Thyroid gland (tissue), 4 donors: Measurements from ENCODE around the gene RAB38. TPM values are rescaled to one million over a fixed set of nuclear protein-coding genes. Genes with fewer than 3 reads are reported as not detected.

Experiments
- DNase-seq, 2 donors: peaks; one replicate each; pipeline ENCODE4 v3.0.0-alpha.2; 2019
- H3K27ac ChIP-seq, 3 donors: fragments of 200-600 bp; sonication (generic); 1 replicate in 2 of 3; 2 replicates in 1 of 3; pipeline ENCODE4 v1.5.1; 2016 to 2019; ENCODE audit warnings: mild to moderate bottlenecking in 1 of 3, moderate library complexity in 1 of 3
- H3K27me3 ChIP-seq: fragments of 200-600 bp; sonication (generic); one replicate; pipeline ENCODE4 v1.5.1; 2019
- H3K36me3 ChIP-seq, 2 donors: fragments of 200-600 bp; sonication (generic); one replicate each; pipeline ENCODE4 v1.5.1; 2016 to 2019
- H3K4me1 ChIP-seq, 2 donors: fragments of 200-600 bp; sonication (generic); one replicate each; pipeline ENCODE4 v1.5.1; 2017 to 2019
- H3K4me3 ChIP-seq, 3 donors: fragments of 200-600 bp; sonication (generic); replicated peaks in 1 of 3; 1 replicate in 2 of 3; 2 replicates in 1 of 3; pipeline ENCODE4 v1.5.1; 2016; ENCODE audit warnings: mild to moderate bottlenecking in 1 of 3
- H3K9me3 ChIP-seq: fragments of 200-600 bp; sonication (generic); one replicate; pipeline ENCODE4 v1.5.1; 2017
- CTCF ChIP-seq, 6 experiments: fragments of 200-600 bp in 3 of 6; fragments of 450-650 bp in 3 of 6; sonication (generic) in 3 of 6; IDR thresholded peaks; one replicate each; pipeline ENCODE4 v1.5.1; 2016 to 2019; ENCODE audit warnings: antibody characterized with exemption in 6 of 6, mild to moderate bottlenecking in 2 of 6, inconsistent platforms in 1 of 6, moderate library complexity in 1 of 6
- POLR2A ChIP-seq, 2 donors: fragments of 450-650 bp; IDR thresholded peaks; one replicate each; pipeline ENCODE4 v1.6.1; 2017; ENCODE audit warnings: antibody characterized with exemption in 2 of 2, mild to moderate bottlenecking in 2 of 2, moderate library complexity in 1 of 2
- WGBS, 2 donors: methylation state at CpG; one replicate each; pipeline ENCODE4 v1.1.5; 2017; 5-methylcytosine and 5-hydroxymethylcytosine counted together
- intact Hi-C: fragments of 100-400 bp; cut with DNase I; formaldehyde crosslinking; loops from one replicate; pipeline ENCODE4 v1.15.1; 2023
- total RNA-seq, 4 donors: library from RNA; depleted of rRNA; stranded (reverse); fragments of >200 nt; gene quantifications; one replicate each; pipeline ENCODE4 v1.2.3, GENCODE V29; 2016

RAB38 gene
- total RNA-seq, 4 donors from 2014 or later = 5.6 to 12.9 (median 9.0) TPM

GRCh38 chr11:88167853-88168252 is 7.4 kb downstream of the RAB38 start:
- H3K4me1 ChIP-seq = peaks cover 0 to 6% of the 10 kb centered on the region in 2 donors
- H3K36me3 ChIP-seq = no peaks in the 10 kb centered on the region
- H3K9me3 ChIP-seq = no peaks in the 10 kb centered on the region
- intact Hi-C loops = no loop called here
- no peak for DNase-seq
- no peak for TF ChIP-seq CTCF (IDR thresholded peaks at IDR 0.05)
- no peak for TF ChIP-seq POLR2A (IDR thresholded peaks at IDR 0.05)
- H3K27ac ChIP-seq = no peak overlapping the region
- H3K4me3 ChIP-seq = no peak overlapping the region
- no peaks in the 10 kb centered on the region for H3K27me3 ChIP-seq

- H3K27me3 ChIP-seq = no peaks in the 10 kb centered on the region
- no peak overlapping the region for H3K4me3 ChIP-seq
- no peaks in the 10 kb centered on the region for H3K36me3 ChIP-seq
- DNase-seq = no peak
- no peak overlapping the region for H3K27ac ChIP-seq
- no peak for TF ChIP-seq CTCF (IDR thresholded peaks at IDR 0.05)
- TF ChIP-seq POLR2A (IDR thresholded peaks at IDR 0.05) = no peak
- no peaks in the 10 kb centered on the region for H3K9me3 ChIP-seq
- no peaks in the 10 kb centered on the region for H3K4me1 ChIP-seq
- WGBS, 2 donors = 91% methylated on average over 1 of the region's 1 CpG
- intact Hi-C loops = no loop called here
Observed at GRCh38 chr11:88164806-88165585, 10.2 kb downstream of the RAB38 start.

- intact Hi-C loops = no loop called here
- Histone ChIP-seq H3K9me3 (no peaks in the 10 kb centered on the region), H3K27ac (no peak overlapping the region), H3K4me1 (no peaks in the 10 kb centered on the region), H3K4me3 (no peak overlapping the region), H3K27me3 (no peaks in the 10 kb centered on the region), H3K36me3 (no peaks in the 10 kb centered on the region)
- no peak for DNase-seq
- 77 to 93% methylated on average over 4 of the region's 4 CpGs for WGBS, 2 donors
- TF ChIP-seq CTCF (IDR thresholded peaks at IDR 0.05) (no peak), POLR2A (IDR thresholded peaks at IDR 0.05) (no peak)
Observed at GRCh38 chr11:88164320-88164719, 10.9 kb downstream of the RAB38 start.

- DNase-seq = no peak
- 92 to 97% methylated on average over 1 of the region's 1 CpG for WGBS, 2 donors
- Histone ChIP-seq H3K27ac (no peak overlapping the region), H3K4me1 (peaks cover 0 to 1% of the 10 kb centered on the region in 2 donors), H3K27me3 (no peaks in the 10 kb centered on the region), H3K9me3 (no peaks in the 10 kb centered on the region), H3K36me3 (no peaks in the 10 kb centered on the region), H3K4me3 (no peak overlapping the region)
- intact Hi-C loops = no loop called here
- TF ChIP-seq POLR2A (IDR thresholded peaks at IDR 0.05) = no peak
- no peak for TF ChIP-seq CTCF (IDR thresholded peaks at IDR 0.05)
Observed at GRCh38 chr11:88158081-88158480, 17.2 kb downstream of the RAB38 start.

- WGBS, 2 donors = 91 to 92% methylated on average over 4 of the region's 4 CpGs
- Histone ChIP-seq H3K36me3 (no peaks in the 10 kb centered on the region), H3K4me3 (no peak overlapping the region), H3K27ac (no peak overlapping the region), H3K27me3 (no peaks in the 10 kb centered on the region), H3K9me3 (no peaks in the 10 kb centered on the region), H3K4me1 (peaks cover 0 to 9% of the 10 kb centered on the region in 2 donors)
- TF ChIP-seq POLR2A (IDR thresholded peaks at IDR 0.05) = no peak
- TF ChIP-seq CTCF (IDR thresholded peaks at IDR 0.05) = no peak
- DNase-seq = no peak
- intact Hi-C loops = no loop called here
Observed at GRCh38 chr11:88157370-88157769, 17.9 kb downstream of the RAB38 start.
